Measurements from ENCODE around the gene SPTY2D1.
A peak's percentile ranks its signal among the peaks of the same experiment; 100 is the strongest.
"Not testable (repeated sequence)": the region's sequence is repeated elsewhere in the genome, so short reads cannot be mapped to it uniquely, and the experiment has no call there.

Gene SPTY2D1

DNA sequence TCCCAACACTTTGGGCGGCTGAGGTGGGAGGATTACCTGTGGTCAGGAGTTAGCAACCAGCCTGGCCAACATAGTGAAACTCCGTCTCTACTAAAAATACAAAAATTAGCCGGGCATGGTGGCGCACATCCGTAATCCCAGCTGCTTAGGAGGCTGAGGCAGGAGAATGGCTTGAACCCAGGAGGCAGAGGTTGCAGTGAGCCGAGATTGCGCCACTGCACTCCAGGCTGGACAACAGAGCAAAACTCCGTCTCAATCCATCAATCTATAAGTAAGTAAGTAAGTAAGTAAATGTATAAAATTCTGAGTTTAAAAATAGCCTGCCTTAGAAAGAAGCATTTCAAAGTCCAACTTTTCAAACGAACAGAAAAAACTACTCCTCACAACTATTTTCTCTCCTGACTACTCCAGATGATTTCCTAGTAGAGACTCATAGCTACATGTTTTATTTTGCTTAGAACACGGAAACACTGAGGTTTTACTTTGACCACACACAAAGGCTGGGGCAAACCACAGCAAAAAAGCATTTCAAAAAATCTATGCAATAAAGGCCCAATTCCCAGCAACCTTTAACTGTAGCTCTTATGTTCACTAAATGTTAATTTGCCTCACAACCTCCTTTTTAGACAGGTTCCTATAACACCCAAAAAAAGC is 16.3 kb downstream of the SPTY2D1 start:
- no peak for DNase-seq

DNA sequence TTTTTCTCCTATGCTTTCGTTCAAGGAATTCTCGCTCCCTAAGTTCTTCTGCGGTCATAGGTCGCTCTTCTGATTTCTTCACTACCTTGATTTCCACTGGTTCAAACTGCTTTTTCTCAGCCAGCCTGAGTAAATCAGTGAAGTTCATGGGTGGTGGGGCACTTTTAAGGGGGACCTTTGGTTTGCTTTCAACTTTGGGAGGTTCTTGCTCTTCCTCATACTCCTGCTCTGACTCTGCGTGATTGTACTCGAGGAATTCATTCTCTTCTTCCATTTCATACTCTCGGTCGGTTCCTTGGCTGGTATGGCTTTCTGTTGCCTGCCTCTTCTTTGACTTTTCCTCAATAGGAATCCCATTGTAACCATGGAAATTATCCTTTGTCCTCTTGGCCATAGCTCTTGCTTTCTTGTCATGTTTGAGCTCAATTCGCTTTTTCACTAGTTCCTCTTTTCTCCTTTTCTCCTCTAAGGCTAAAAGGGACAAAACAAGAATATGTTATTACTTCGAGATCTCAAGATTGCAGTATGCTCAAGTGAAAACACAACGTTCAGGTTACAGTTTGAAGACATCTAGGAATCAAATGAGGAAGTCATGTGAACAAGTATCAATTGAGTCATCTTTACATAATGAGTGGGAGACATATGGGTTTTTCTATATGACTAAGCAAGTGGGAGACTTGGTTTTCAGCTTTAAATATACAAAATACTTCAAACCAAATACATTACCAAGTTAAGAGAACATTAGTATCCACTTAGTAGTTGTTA is 18.3 kb downstream of the SPTY2D1 start:
- DNase-seq: no peak

DNA sequence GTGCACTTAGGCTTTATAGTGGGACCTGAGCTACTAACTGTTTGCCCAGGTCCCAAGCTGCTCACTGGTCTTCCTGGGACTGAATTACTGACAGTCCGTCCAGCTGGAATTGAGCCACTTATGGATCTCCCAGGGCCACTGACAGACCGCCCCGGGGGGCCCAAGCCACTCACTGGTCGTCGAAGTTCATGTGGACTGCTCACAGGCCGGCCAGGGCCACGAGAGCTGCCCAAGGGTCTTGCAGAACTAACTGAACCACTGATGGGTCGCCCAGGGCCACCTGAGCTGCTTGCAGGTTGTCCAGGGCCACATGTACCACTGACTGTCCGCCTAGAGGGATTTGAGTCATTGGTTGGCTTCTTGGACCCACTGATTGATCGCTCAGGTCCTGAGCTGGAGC is 19.5 kb downstream of the SPTY2D1 start:
- DNase-seq: no peak

DNA sequence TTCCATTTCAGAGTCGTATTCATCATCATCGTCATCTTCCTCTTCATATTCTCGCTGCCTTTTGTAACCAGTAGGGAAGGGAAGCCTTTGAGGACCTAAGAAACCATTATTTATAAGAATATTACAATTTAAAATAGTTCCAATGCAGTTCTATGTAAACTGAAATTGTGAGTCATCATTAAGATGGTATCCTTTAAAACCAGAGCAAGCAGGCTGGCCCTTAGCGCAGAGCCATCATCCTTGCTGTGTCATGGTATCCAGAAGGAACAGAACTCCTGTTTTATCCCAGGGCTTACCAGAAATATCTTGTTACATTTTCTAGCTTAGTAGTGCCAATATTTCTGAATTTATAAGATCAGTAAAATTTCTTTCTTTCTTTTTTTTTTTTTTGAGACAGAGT is 21.7 kb downstream of the SPTY2D1 start:
- DNase-seq: no peak

GRCh38 chr11:18611196-18611595 is 22.9 kb downstream of the SPTY2D1 start:
- DNase-seq: no peak

DNA sequence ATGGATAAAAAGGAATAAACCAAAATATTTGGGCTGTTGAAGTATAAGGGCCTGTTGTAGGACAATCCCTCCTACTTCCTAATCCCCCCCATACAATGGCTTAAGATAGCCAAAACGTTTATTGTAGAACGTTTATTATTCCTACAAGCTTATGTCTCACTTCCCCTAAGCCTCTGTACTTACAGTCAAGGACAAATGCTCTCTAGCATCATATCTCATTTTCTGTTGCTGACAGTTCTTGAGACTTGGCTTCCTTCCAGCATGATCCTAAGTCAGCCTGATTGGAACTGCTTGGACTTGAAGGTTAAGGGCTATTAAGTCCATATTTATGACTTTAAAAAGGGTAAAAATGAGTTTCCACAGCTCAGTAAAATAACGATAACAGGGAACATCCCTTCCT is 25.8 kb downstream of the SPTY2D1 start:
- no peak for DNase-seq

- no peak for DNase-seq
Measured at GRCh38 chr11:18600915-18601569, 33.1 kb downstream of the SPTY2D1 start.

- no peak for DNase-seq
Measured at GRCh38 chr11:18599739-18600230, 34.4 kb downstream of the SPTY2D1 start, which contains the start of gene MISFA. TSS of gene MISFA (plus strand) at chr11:18599789. CDS start at chr11:18599929, 140 bp downstream.

DNA sequence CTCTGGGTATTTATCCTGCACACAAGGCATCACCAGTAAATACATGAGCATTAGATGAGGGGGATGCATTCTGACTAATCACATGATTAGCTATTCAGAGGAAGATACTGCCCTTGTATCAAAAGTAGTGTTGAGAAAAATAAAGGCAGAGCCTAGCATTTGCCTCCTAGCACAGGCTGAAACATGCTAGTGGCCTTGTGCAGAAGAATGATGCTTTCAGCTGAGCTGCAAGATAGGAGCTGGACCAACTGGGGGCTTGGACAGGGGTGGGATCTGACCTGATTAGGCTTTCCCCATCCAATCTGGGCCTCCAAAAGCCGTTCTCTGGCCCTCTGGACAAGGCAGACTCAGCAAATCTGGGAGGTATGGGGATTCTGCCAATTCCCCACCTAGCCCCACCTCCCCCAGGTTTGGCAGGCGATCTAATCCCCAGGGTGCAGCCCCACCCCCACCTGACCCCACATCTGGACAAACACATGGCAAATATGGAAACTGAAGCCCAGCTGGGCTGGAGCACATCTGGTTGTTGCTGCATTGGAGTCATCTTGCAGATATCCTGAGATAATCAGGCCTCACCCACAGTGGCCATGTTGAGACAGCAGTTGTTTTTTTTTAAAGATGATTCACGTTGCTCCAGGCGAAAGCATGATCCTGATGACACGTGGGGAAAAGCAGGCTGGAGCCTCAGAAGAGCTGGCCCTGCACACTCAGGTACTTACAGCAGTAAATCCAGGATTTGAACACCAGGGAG is 39.0 kb downstream of the SPTY2D1 start:
- no peak for DNase-seq

GRCh38 chr11:18594088-18594487 is 40.1 kb downstream of the SPTY2D1 start:
- not testable (repeated sequence) for DNase-seq

DNA sequence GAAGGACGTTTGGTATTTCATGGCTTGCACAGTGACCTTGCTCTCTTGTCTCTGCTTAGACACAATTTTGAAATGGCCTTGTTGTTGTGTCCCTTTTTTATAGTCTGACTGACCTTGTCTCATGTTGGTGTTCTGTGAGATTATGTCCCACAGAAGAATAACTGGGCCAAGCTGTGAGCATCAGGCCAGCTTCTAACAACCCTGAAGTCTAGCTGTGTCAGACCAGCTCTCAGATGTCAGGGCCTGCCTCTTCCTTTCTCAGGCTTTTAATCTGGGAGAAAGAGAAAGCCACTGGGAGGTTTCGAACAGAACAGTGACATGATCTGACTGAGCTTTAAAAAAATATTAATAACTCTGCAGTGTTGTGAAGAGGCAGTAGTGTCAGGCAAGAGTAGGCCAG is 43.6 kb downstream of the SPTY2D1 start:
- DNase-seq: no peak

GRCh38 chr11:18588297-18589252 is 45.6 kb downstream of the SPTY2D1 start, which contains the start of gene UEVLD:
TSS of gene UEVLD (minus strand) at chr11:18588734. CDS start at chr11:18588654, 80 bp downstream.
- DNase-seq: peak; percentile 44

DNA sequence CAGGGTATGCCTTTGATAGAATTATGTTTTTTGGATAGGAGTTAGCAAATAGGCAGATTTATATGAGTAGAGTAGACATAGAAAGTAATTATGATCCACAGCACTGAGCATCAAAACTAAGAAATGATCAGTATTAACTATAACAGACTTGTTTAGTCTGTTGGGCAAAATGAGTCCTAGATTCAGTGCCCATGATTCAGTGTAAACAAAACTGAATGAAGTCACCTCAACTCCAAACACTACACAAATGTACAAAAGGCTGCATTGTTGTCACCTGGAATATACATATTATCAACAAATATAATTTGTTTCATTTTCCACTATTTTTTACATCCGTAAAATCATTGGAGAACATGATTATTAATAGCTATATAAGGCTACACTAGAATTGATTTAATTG is 52.3 kb downstream of the SPTY2D1 start:
- DNase-seq: no peak

DNA sequence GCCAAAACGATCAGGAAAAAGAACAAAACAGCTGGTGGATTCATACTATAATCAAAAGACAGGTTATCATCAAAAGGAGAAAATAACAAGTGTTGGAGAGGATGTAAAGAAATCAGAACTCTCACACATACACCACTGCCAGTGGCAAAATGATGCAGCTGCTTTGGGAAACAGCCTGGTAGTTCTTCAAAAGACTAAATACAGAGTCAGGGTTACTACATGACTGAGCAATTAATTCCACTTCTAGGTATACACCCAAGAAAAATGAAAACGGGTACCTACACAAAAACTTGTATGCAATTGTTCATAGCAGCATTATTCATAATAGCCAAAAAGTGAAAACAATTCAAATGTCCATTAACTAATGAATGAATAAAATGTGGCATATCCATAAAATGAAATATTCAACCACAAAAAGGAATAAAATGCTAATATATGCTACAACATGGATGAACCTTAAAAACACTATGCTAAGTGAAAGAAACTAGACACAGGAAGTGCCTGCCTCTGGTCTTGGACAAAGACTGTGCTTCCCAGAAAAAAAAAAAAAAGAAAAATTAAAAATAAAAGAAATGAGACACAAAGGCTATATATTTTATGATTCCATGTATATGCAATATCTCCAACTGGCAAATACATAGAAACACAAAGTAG is 53.9 kb downstream of the SPTY2D1 start:
- no peak for DNase-seq

DNA sequence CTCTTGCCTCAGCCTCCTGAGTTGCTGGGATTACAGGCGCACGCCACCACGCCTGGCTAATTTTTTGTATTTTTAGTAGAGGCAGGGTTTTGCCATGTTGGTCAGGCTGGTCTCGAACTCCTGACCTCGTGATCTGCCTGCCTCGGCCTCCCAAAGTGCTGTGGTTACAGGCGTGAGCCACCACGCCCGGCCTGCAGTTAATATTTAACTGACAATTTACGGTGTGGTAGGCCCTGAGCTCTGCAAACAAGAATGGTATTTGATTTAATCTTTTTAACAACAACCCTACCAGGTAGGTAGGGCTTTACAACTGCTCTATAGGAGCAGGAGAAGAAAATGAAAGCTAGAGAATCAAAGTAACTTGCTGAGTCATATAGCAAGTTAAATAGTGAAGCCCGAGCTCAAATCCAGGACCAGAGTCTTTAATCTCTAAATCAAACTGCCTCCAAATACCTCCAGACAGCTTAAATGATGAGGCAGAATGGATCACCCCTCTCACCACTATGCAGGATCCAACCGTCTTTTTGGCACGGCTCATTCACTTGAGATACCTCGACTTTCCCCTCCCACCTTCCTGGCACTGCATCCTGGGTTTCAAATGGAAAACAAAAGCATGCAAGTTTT is 55.1 kb downstream of the SPTY2D1 start:
- DNase-seq: no peak

DNA sequence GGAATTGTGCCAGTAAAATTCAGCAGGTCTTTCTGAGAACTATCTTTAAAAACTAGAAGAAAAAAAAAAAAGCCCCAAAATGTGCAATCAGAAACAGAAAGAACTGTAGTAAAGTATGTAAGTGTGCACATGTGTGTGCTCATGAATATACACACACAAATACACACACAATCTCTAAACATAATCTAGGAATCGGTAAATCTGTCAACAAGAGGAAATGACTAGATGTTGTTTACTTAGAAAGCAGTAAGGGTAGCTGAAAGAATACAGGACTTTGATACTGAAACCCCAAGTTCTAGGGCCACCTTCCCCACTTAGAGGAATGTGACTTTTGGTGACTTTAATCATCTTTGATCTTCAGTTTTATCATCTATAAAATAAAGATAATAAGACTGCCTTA is 58.8 kb downstream of the SPTY2D1 start:
- DNase-seq: no peak

- DNase-seq: no peak
Measured at GRCh38 chr11:18567081-18567480, 67.1 kb downstream of the SPTY2D1 start.

- no peak for DNase-seq
Measured at GRCh38 chr11:18566406-18566805, 67.7 kb downstream of the SPTY2D1 start.

DNA sequence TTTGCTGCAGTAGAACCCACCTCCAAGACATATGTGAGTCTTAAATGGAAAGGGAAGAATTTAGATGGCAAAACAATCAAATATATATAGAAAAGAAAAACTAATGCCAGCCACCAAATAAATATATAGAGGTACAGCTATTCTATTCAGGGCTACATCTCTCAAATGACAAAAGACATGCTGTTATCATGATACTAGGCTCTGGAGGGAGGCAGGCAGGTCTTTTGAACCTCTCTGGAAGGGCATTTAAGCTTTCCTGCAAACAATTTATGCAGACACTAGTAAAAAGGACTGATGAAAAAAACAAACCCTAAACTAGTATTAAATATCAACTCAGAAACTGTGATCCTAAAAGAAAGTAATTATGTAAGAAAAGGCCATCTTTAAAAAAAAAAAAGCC is 70.0 kb downstream of the SPTY2D1 start:
- DNase-seq: no peak

DNA sequence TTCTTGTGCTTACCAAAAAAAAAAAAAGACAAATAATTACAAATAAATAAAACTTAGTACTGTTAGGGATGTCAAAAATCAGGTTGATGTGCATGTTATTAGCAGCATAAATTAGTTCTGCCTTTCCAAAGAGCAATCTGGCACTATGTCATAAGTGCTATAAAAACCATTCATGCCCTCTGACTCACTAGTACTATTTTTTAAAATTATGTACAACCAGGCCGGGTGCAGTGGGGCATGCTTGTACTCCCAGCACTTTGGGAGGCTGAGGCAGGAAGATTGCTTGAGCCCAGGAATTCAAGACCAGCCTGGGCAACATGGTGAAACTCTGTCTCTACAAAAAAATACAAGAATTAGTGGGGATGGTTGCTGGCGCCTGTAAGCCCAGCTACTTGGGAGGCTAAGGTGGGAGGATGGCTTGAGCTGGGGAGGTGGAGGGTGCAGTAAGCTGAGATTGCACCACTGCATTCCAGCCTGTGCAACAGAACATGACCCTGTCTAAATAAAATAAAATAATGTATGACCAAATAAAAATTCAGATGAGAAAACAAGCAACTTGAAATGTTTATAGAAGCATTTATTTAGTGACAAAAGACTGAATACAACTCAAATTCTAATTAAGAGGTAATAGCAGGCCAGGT is 70.9 kb downstream of the SPTY2D1 start:
- DNase-seq: no peak
